NT2/D1 (cell line): Measurements from ENCODE around the gene SCAPER.

ENCODE experiments used
- YY1 ChIP-seq: IDR thresholded peaks from 2 replicates; pipeline ENCODE4 v1.6.1; 2011; ENCODE audit not compliant: insufficient read length, insufficient read depth
- ZNF274 ChIP-seq: IDR thresholded peaks from 2 replicates; pipeline ENCODE4 v1.6.1; 2011; ENCODE audit warnings: mild to moderate bottlenecking, low read depth, low read length

- TF ChIP-seq YY1 (no peak), ZNF274 (no peak)
These were observed 503.9 kb downstream of the SCAPER start for GRCh38 chr15:76401285-76401684.
